Measurements from ENCODE around the gene HEXB. TPM values are rescaled to one million over a fixed set of nuclear protein-coding genes. Genes with fewer than 3 reads are reported as not detected.

HEXB gene
- total RNA-seq, 1 experiment from 2014 or later: 65.3 TPM

DNA sequence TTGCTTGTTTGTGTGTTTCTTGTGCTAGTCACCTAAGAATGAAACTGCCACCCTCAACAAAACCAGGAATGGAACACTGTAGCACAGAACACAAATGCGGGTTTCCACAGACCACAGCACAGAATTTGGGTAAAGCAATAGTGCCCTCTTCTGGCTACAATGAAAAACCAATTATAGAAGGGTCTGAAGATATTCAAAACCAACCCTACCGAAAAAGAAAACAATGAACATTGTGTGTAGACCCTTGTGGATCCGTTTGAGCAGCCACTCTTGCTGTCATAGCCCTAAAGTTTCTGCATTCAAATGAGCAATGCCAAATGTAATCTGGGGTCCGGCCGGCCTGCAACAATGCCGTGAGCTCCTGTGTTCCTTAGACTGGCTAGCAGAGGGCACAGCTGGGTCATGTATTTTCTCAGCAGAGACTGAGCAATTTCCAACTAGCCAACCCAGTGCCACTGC lies 36.2 kb upstream of the HEXB start:
- BruUV-seq (replicated peaks): no TSS peak
- intact Hi-C loops (cut with micrococcal nuclease; ENCODE audit: unreplicated experiment): loop anchor here (1.0 to 10.0 kb wide), 4 partner anchors 354 to 1058 kb away; no protein-coding TSS in a partner anchor
- Histone ChIP-seq H3K9me3 (ENCODE audit: low read depth, low read length, poor library complexity, severe bottlenecking) (no peaks in the 10 kb centered on the region), H3K27ac (ENCODE audit: low read depth, low read length, poor library complexity, severe bottlenecking) (no peak overlapping the region), H3K27me3 (replicated peaks; ENCODE audit: insufficient read depth, low read depth, low read length, poor library complexity) (peaks cover 9% of the 10 kb centered on the region), H3K4me3 (ENCODE audit: low read depth, low read length, poor library complexity, severe bottlenecking) (no peak overlapping the region), H3K36me3 (ENCODE audit: insufficient read depth, low read length, poor library complexity, severe bottlenecking) (no peaks in the 10 kb centered on the region), H3K4me1 (ENCODE audit: insufficient read depth, low read length, poor library complexity, severe bottlenecking) (no peaks in the 10 kb centered on the region)
- POLR2A ChIA-PET (ENCODE audit: low non-redundant PET): no interaction called here
- CTCF ChIA-PET: interaction anchor here (1.1 kb wide), 1 partner anchor 1058 kb away, joined by 3 read pairs; no protein-coding TSS in a partner anchor
- no peak for TF ChIP-seq EZH2 (IDR thresholded peaks at IDR 0.05; ENCODE audit: borderline replicate concordance, low read depth, low read length, poor library complexity, severe bottlenecking)
- TF ChIP-seq, protein P1, sequence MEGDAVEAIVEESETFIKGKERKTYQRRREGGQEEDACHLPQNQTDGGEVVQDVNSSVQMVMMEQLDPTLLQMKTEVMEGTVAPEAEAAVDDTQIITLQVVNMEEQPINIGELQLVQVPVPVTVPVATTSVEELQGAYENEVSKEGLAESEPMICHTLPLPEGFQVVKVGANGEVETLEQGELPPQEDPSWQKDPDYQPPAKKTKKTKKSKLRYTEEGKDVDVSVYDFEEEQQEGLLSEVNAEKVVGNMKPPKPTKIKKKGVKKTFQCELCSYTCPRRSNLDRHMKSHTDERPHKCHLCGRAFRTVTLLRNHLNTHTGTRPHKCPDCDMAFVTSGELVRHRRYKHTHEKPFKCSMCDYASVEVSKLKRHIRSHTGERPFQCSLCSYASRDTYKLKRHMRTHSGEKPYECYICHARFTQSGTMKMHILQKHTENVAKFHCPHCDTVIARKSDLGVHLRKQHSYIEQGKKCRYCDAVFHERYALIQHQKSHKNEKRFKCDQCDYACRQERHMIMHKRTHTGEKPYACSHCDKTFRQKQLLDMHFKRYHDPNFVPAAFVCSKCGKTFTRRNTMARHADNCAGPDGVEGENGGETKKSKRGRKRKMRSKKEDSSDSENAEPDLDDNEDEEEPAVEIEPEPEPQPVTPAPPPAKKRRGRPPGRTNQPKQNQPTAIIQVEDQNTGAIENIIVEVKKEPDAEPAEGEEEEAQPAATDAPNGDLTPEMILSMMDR (conservative IDR thresholded peaks at IDR 0.05; ENCODE audit: low read depth, low read length): peak; percentile 74
- DNase-seq (ENCODE audit: low spot score): peak; percentile 75

DNA sequence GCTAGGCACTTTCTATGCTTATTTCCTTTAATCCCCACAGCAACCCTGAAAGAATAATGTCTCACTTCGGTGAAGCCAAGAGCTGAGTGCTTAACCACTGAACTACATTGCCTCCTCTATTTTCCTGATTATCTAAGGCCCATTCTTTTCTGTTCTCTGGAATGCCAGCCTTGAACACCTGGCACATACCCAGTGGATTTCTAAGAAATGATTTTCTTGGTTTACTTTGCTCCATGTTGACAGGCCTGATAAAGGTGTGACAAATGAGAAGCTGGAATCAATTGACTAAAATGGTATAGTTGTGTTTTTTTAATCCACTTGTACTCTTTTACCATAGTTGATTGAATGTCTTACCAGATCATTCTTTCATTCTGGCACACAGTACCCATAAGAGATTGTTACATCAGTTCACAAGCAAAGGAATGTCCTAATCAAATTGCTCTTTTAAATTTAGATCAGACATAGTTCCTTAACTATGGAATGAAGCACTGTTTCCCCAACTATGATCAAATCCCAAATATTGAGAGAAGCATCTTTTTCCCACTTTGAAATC lies 35.5 kb upstream of the HEXB start:
- TF ChIP-seq, protein P1 (conservative IDR thresholded peaks at IDR 0.05; ENCODE audit: low read depth, low read length): no peak
- Histone ChIP-seq H3K4me1 (ENCODE audit: insufficient read depth, low read length, poor library complexity, severe bottlenecking) (no peaks in the 10 kb centered on the region), H3K36me3 (ENCODE audit: insufficient read depth, low read length, poor library complexity, severe bottlenecking) (no peaks in the 10 kb centered on the region), H3K27me3 (replicated peaks; ENCODE audit: insufficient read depth, low read depth, low read length, poor library complexity) (peaks cover 9% of the 10 kb centered on the region), H3K9me3 (ENCODE audit: low read depth, low read length, poor library complexity, severe bottlenecking) (no peaks in the 10 kb centered on the region), H3K4me3 (ENCODE audit: low read depth, low read length, poor library complexity, severe bottlenecking) (no peak overlapping the region), H3K27ac (ENCODE audit: low read depth, low read length, poor library complexity, severe bottlenecking) (no peak overlapping the region)
- CTCF ChIA-PET: interaction anchor here (1.1 kb wide), 1 partner anchor 1058 kb away, joined by 3 read pairs; no protein-coding TSS in a partner anchor
- DNase-seq (ENCODE audit: low spot score): no peak
- intact Hi-C loops (cut with micrococcal nuclease; ENCODE audit: unreplicated experiment): loop anchor here (2.0 to 10.0 kb wide), 3 partner anchors 355 to 1059 kb away; no protein-coding TSS in a partner anchor
- POLR2A ChIA-PET (ENCODE audit: low non-redundant PET): no interaction called here
- no TSS peak for BruUV-seq (replicated peaks)

DNA sequence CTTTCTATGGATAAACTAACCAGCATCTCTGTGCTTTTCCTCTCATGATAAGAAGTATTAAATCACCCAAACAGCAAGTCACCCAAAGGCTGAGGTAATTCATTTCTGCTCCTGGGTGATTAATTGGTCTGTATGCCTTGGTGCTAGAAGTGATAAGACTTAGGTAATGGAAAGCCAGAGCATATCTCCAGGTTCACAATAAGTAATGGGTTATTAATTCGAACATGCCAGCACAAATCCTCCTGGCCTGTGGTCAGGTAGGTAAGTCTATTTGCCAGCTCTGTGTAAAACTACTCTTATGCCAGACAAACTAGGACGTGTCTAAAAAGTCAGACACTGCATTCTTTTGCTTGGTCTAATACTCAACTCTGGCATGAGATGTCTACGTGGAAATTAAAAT lies 33.3 kb upstream of the HEXB start:
- intact Hi-C loops (cut with micrococcal nuclease; ENCODE audit: unreplicated experiment): no loop called here
- Histone ChIP-seq H3K9me3 (ENCODE audit: low read depth, low read length, poor library complexity, severe bottlenecking) (no peaks in the 10 kb centered on the region), H3K27me3 (replicated peaks; ENCODE audit: insufficient read depth, low read depth, low read length, poor library complexity) (peaks cover 9% of the 10 kb centered on the region), H3K36me3 (ENCODE audit: insufficient read depth, low read length, poor library complexity, severe bottlenecking) (no peaks in the 10 kb centered on the region), H3K4me1 (ENCODE audit: insufficient read depth, low read length, poor library complexity, severe bottlenecking) (no peaks in the 10 kb centered on the region), H3K27ac (ENCODE audit: low read depth, low read length, poor library complexity, severe bottlenecking) (no peak overlapping the region), H3K4me3 (ENCODE audit: low read depth, low read length, poor library complexity, severe bottlenecking) (no peak overlapping the region)
- ChIA-PET POLR2A (ENCODE audit: low non-redundant PET) (no interaction called here), CTCF (no interaction called here)
- no TSS peak for BruUV-seq (replicated peaks)
- DNase-seq (ENCODE audit: low spot score): no peak
- TF ChIP-seq, protein P1 (conservative IDR thresholded peaks at IDR 0.05; ENCODE audit: low read depth, low read length): no peak
- TF ChIP-seq EZH2 (IDR thresholded peaks at IDR 0.05; ENCODE audit: borderline replicate concordance, low read depth, low read length, poor library complexity, severe bottlenecking): no peak
